SK-N-MC (cell line): ENCODE results near the gene ZBTB9.

Source experiments
- DNase-seq: peaks from one replicate; pipeline ENCODE4 v3.0.0-alpha.2; 2011; ENCODE audit warnings: low read depth, low spot score
- H3K27ac ChIP-seq: fragments of 200-600 bp; sonication (generic); 2 replicates; pipeline ENCODE4 v1.5.1; 2016; ENCODE audit warnings: mixed run types
- H3K36me3 ChIP-seq: fragments of 200-600 bp; sonication (generic); 2 replicates; pipeline ENCODE4 v1.6.1; 2017; ENCODE audit warnings: antibody characterized with exemption, low read length, mixed read lengths; ENCODE audit not compliant: insufficient read depth
- H3K4me3 ChIP-seq: fragments of 200-600 bp; sonication (generic); 2 replicates; pipeline ENCODE4 v1.5.1; 2016
- H3K9ac ChIP-seq: fragments of 200-600 bp; sonication (generic); 2 replicates; pipeline ENCODE4 v1.8.0; 2017; ENCODE audit warnings: mixed run types, mixed read lengths; ENCODE audit not compliant: insufficient read length
- H3K9me3 ChIP-seq: fragments of 200-600 bp; sonication (generic); 2 replicates; pipeline ENCODE4 v1.6.1; 2017; ENCODE audit warnings: low read depth, mild to moderate bottlenecking, antibody characterized with exemption, low read length, moderate library complexity, mixed read lengths
- EZH2 ChIP-seq: fragments of 200-600 bp; sonication (generic); IDR thresholded peaks from one replicate; pipeline ENCODE4 v1.6.1; 2017; ENCODE audit warnings: antibody characterized with exemption
- FOXP2 ChIP-seq: optimal IDR thresholded peaks from 2 replicates; pipeline ENCODE3; 2011; ENCODE audit warnings: mild to moderate bottlenecking, moderate library complexity; ENCODE audit not compliant: insufficient read depth; ENCODE audit errors: extremely low read length, control extremely low read depth
- POLR2AphosphoS5 ChIP-seq: IDR thresholded peaks from 2 replicates; pipeline ENCODE4 v1.6.1; 2012; ENCODE audit warnings: mild to moderate bottlenecking, low read depth, low read length, borderline replicate concordance

The ZBTB9 gene

DNA sequence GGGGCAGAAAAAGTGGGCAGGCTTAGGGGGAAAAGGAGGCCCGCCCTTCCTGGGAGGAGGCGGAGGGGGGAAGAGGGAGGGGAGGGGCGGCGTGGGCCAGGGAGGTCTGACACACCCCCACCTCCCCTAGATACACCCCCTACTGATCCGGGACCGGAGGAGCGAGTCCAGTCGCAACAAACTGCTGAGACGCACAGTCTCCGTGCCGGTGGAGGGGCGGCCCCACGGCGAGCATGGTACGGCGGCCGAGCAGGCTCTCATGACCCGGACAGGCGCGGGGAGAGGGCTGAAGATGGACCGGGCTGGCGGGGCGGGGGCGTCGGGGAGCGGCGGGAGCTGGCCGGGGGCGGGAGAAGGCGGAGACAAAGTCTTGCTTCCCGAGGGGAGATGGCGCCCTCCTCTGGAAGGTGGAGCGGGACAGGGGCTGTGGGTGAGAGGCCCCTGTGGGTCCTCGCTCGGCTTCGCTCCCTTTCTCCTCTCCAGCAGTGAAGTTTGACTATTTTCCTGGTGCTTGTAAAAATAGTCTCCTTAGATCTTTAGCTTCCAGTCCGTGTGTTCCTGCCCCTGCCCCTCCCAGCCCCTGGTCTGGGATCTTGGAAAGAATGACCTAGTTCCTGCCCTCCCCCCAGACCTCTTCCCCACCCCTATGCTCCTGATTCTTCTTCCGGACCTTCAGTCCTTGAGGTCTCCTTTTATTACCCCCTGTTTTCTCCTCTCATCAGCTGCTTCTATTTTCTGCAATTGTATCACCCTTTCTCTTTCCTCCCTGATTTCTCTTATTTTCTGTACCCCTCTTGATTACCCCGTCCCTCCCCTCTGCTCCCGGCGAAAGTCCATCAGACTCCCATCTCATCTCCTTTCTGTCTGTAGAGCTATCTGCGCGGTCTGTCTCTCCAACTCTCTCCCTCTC lies 28.5 kb upstream of the ZBTB9 start:
- Histone ChIP-seq H3K4me3 (peak overlapping the region; percentile 78), H3K9ac (peak overlapping the region; percentile 77), H3K27ac (peak overlapping the region; percentile 79), H3K9me3 (no peaks in the 10 kb centered on the region), H3K36me3 (no peaks in the 10 kb centered on the region)
- DNase-seq, result no peak
- TF ChIP-seq POLR2AphosphoS5 (peak; percentile 64), EZH2 (no peak), FOXP2 (no peak)

DNA sequence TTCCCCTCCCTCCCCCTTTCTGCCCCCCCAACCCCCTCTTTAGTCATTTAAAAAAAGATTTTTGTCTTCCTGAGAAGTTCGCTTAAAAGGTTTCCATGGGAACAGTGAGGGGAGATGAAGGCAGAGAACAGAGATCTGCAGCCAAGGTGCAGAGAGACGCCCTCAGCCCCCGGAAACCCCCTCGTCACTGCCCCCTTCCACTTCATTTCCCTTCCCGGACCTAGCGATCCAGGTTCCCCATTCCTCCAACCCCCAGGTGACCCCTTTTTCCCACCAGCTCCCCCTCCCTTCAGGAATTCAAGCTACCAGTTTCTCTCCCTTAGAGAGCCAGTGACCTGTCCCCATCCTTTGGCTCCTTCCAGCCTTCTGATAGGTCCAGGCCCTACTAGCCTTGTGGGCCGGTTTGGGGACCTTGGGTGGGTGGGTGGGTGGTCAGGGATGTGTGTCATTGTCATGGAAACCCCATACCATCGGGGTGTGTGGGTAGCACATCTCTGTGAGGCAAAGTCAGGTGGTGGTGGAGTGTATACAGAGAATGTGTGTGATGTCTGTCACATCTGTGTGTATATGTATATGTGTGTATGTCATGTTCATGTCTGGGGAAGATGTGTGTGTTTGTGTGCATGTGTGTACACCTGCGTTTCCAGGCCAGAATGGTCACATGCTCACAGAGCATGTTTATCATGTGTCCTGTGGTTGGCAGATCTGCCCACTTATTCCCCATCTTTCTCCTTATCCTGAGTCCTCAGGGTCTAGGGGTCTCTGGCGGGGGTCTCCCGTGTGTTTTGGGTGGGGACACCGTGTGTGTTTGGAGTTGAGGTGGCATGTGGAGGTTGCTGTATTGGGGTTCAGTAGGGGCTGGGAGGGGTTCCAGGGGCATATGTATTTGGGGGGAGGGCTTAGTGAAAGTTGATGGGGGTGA lies 27.5 kb upstream of the ZBTB9 start:
- Histone ChIP-seq H3K9ac (no peak overlapping the region), H3K36me3 (no peaks in the 10 kb centered on the region), H3K9me3 (no peaks in the 10 kb centered on the region), H3K27ac (no peak overlapping the region), H3K4me3 (peak overlapping the region; percentile 78)
- DNase-seq, result no peak
- TF ChIP-seq FOXP2 (no peak), POLR2AphosphoS5 (no peak), EZH2 (no peak)

DNA sequence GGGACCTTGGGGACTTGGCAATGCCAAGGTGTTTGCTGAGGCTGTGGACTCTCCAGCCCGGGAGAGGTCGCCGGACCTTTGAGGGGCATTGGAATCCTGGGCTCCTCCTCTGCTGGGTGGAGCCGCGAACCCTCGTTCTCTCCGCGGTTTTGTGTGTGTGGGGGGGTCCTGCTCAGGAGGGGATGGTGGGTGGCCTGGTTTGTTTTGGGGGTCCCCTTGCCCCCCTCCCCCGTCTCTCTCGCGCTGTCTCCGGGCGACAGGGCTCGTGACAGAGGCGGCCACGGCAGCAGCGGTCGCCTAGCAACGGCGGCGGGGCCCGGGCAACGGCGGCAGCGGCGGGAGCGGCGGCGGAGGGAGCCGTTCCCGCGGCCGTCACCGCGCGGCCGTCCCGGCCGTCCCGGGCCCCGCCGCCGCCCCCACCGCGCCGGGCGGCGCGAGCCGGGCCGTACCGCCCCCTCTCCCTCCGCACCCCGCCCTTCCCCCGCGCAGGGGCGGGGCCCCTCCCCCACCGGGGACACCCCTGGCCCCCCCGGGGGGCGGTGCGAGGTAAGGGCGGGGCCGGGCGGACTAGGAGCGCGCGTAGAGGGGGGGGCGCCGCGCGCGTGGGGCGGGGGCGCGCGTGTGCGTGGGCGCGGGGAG lies 26.7 kb upstream of the ZBTB9 start:
- H3K36me3 ChIP-seq, result no peaks in the 10 kb centered on the region
- H3K4me3 ChIP-seq, result peak overlapping the region; percentile 83
- no peaks in the 10 kb centered on the region for H3K9me3 ChIP-seq
- no peak overlapping the region for H3K27ac ChIP-seq
- H3K9ac ChIP-seq, result no peak overlapping the region
- DNase-seq, result no peak
- TF ChIP-seq POLR2AphosphoS5 (no peak), EZH2 (no peak), FOXP2 (no peak)

DNA sequence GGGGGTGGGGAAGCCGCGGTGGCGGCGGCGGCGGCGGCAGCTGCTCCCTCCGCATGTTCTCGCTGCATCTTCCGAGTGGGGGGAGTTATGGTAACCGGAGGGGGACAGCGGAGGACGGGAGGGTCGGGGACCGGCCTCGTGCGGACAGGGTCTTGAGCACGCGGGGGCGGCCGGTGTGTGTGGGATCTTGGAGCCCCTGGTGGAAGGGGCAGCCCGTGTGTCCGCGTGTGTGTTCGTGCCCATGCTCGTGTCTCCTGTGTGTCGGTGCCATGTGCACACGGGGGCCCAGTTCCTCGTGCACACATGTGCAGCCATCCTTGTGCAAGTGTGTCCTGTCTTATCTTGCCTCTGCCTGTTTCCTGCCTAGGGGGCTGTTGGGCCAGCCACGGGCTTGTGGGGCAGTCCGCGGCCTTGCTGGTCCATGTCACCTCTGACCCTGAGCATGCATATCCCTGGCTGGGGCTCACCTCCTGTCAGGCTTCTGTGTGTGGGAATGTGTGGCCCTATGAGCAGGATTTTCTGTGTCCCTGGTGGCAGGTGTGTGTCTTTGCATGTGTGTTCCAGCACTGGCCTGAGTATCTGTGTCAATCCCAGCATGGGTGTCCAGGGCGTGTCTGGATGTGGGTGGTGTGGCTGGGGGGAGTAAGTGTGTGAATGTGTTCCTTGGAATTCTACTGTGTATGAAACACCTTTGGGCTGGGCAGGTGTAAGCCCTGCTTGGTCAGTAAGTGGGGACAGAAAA lies 26.0 kb upstream of the ZBTB9 start:
- H3K4me3 ChIP-seq, result peak overlapping the region; percentile 83
- no peaks in the 10 kb centered on the region for H3K9me3 ChIP-seq
- H3K9ac ChIP-seq, result peak overlapping the region; percentile 7
- peak overlapping the region; percentile 6; the same call in 1 of the 2 replicates for H3K27ac ChIP-seq
- no peaks in the 10 kb centered on the region for H3K36me3 ChIP-seq
- DNase-seq, result no peak
- no peak for TF ChIP-seq POLR2AphosphoS5
- no peak for TF ChIP-seq FOXP2
- no peak for TF ChIP-seq EZH2

DNA sequence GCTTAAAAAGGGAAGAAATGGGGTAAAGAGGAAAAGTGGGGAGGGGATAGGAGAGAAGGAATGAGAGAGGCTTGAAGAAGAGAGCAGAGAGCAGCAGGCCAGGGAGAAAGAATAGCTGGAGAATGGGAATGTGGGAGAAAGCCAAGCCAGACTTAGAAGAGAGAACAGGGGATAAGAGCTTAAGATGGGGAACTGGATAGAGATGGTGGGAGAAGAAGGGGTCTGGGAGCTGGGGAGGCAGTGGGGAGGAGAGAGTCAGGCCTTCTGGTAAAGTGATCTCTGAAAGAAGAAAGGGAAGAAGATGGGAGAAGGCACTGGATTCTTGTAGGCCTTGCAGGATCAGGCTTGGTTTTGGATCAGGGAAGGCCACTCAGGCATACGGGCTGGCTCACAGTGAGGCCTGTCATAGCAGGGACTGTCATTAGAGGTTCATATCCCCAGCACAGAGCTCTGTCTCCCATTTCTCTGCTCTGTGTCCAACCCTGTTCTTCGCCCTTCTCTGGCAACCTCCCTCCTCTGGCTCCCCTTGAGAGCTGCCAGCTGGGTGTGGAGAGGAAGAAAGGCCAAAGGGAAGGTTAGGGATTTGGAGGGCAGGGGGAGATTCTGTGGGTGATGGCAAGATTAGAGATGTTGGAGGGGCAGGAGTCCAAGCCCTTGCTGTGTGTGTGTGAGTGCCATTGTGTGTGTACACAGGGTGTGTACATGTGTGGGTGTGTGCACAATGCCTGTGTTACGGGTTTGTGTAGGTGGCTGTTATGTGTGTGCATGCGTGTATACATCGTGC lies 25.2 kb upstream of the ZBTB9 start:
- H3K9me3 ChIP-seq, result no peaks in the 10 kb centered on the region
- H3K4me3 ChIP-seq, result peak overlapping the region; percentile 83
- peak overlapping the region; percentile 6; the same call in 1 of the 2 replicates for H3K27ac ChIP-seq
- TF ChIP-seq FOXP2, result no peak
- no peak for TF ChIP-seq EZH2
- no peak for TF ChIP-seq POLR2AphosphoS5
- peak overlapping the region; percentile 7 for H3K9ac ChIP-seq
- H3K36me3 ChIP-seq, result no peaks in the 10 kb centered on the region
- no peak for DNase-seq

DNA sequence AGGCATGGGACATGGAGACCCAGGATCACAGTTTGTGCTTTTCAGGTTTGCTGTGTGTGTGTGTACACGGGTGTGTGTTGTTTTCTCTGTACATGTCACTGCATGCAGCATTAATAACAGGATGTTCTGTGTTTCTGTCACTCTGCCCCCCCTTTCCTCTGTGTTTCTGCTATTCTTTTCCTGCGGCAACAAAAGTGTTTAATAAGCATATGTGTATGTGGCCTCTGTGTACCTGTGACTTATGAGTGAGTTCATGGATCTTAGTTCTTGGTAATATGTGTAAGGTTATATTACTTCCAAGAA lies 24.7 kb upstream of the ZBTB9 start:
- Histone ChIP-seq H3K36me3 (no peaks in the 10 kb centered on the region), H3K9ac (no peak overlapping the region), H3K27ac (peak overlapping the region; percentile 54; the same call in 1 of the 2 replicates), H3K4me3 (no peak overlapping the region; the same call in 1 of the 2 replicates), H3K9me3 (no peaks in the 10 kb centered on the region)
- TF ChIP-seq EZH2, result no peak
- TF ChIP-seq POLR2AphosphoS5, result no peak
- TF ChIP-seq FOXP2, result no peak
- no peak for DNase-seq

DNA sequence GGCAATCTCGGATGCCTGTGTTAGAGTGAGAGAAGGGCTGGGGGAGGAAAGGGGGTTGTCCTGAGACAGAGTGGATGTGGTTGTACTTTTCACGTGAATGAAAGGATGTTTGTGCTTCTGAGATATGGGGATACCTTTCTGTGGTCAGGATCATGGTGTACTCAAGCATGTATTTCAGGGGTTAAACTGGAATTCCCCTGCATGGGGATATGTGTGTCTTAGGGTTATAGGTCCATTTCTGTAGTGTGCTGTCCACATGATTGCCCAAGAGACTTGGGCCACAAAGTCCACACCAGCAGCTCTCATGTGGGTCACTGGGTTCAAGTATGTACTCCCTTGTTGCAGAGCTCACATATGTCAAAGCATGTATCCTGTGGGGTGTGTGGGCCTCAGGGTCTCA lies 24.0 kb upstream of the ZBTB9 start:
- Histone ChIP-seq H3K36me3 (no peaks in the 10 kb centered on the region; the same call in 1 of the 2 replicates), H3K9ac (no peak overlapping the region), H3K4me3 (peak overlapping the region; percentile 56; the same call in 1 of the 2 replicates), H3K27ac (peak overlapping the region; percentile 54; the same call in 1 of the 2 replicates), H3K9me3 (no peaks in the 10 kb centered on the region)
- TF ChIP-seq POLR2AphosphoS5, result no peak
- no peak for TF ChIP-seq FOXP2
- DNase-seq, result no peak
